Neural progenitor cell (in vitro differentiated cells): ENCODE data around the gene PEAR1. TPM values are rescaled to one million over a fixed set of nuclear protein-coding genes. Genes with fewer than 3 reads are reported as not detected.

ENCODE experiments used
- DNase-seq: peaks from one replicate; pipeline ENCODE4 v3.0.0-alpha.2; 2016; ENCODE audit warnings: low spot score
- H2AFZ ChIP-seq: fragments of 200-600 bp; sonication (generic); replicated peaks from 2 replicates; pipeline ENCODE4 v1.6.1; 2016; ENCODE audit warnings: antibody characterized with exemption
- H3F3A ChIP-seq: fragments of 200-600 bp; sonication (generic); 2 replicates; pipeline ENCODE4 v1.6.1; 2016; ENCODE audit warnings: antibody characterized with exemption, low read depth
- H3K27ac ChIP-seq: fragments of 200-600 bp; sonication (generic); 2 replicates; pipeline ENCODE4 v1.5.1; 2016; ENCODE audit warnings: mild to moderate bottlenecking
- H3K27me3 ChIP-seq: fragments of 200-600 bp; sonication (generic); 2 replicates; pipeline ENCODE4 v1.6.1; 2016; ENCODE audit warnings: mild to moderate bottlenecking, moderate library complexity
- H3K36me3 ChIP-seq: fragments of 200-600 bp; sonication (generic); 2 replicates; pipeline ENCODE4 v1.5.1; 2016
- H3K4me1 ChIP-seq: fragments of 200-600 bp; sonication (generic); 2 replicates; pipeline ENCODE4 v1.6.1; 2016; ENCODE audit warnings: mixed run types
- H3K4me2 ChIP-seq: fragments of 200-600 bp; sonication (generic); 2 replicates; pipeline ENCODE4 v1.6.1; 2016
- H3K4me3 ChIP-seq: fragments of 200-600 bp; sonication (generic); 2 replicates; pipeline ENCODE4 v1.5.1; 2016
- H3K79me2 ChIP-seq: fragments of 200-600 bp; sonication (generic); 2 replicates; pipeline ENCODE4 v1.6.1; 2016; ENCODE audit warnings: low read depth
- H3K9ac ChIP-seq: fragments of 200-600 bp; sonication (generic); 2 replicates; pipeline ENCODE4 v1.6.1; 2016
- H3K9me3 ChIP-seq: fragments of 200-600 bp; sonication (generic); 2 replicates; pipeline ENCODE4 v1.5.1; 2016; ENCODE audit warnings: low read depth
- H4K20me1 ChIP-seq: fragments of 200-600 bp; sonication (generic); 2 replicates; pipeline ENCODE4 v1.6.1; 2016; ENCODE audit warnings: low read depth
- H3K27ac Mint-ChIP-seq: 3 replicates; pipeline ENCODE4 v1.8.0; 2021; ENCODE audit warnings: mixed read lengths
- H3K27me3 Mint-ChIP-seq: 2 replicates; pipeline ENCODE4 v1.8.0; 2022; ENCODE audit warnings: low read depth, mild to moderate bottlenecking, inconsistent platforms, moderate library complexity, mixed read lengths; ENCODE audit not compliant: insufficient read depth
- H3K36me3 Mint-ChIP-seq: 3 replicates; pipeline ENCODE4 v1.8.0; 2021; ENCODE audit warnings: mixed read lengths
- H3K4me1 Mint-ChIP-seq: 3 replicates; pipeline ENCODE4 v1.8.0; 2021; ENCODE audit warnings: mixed read lengths
- H3K4me3 Mint-ChIP-seq: 3 replicates; pipeline ENCODE4 v1.8.0; 2021; ENCODE audit warnings: mild to moderate bottlenecking, moderate library complexity, mixed read lengths
- H3K9me3 Mint-ChIP-seq: 3 replicates; pipeline ENCODE4 v1.8.0; 2020; ENCODE audit warnings: mixed read lengths
- CTCF ChIP-seq: fragments of 200-600 bp; sonication (generic); IDR thresholded peaks from 2 replicates; pipeline ENCODE4 v1.5.1; 2017; ENCODE audit warnings: antibody characterized with exemption, mild to moderate bottlenecking
- EZH2 ChIP-seq: fragments of 200-600 bp; sonication (generic); IDR thresholded peaks from 2 replicates; pipeline ENCODE4 v1.6.1; 2017; ENCODE audit warnings: antibody characterized with exemption, mild to moderate bottlenecking, moderate library complexity
- EZH2phosphoT487 ChIP-seq: fragments of 200-600 bp; sonication (generic); IDR thresholded peaks from 2 replicates; pipeline ENCODE4 v1.6.1; 2017; ENCODE audit warnings: antibody characterized with exemption
- total RNA-seq: library from RNA; depleted of rRNA; stranded (reverse); fragments of >200 nt; gene quantifications from 2 replicates; pipeline ENCODE4 v1.2.3, GENCODE V29; 2015; ENCODE audit warnings: low replicate concordance

Gene PEAR1
- total RNA-seq, 1 donor from 2014 or later, result not detected

GRCh38 chr1:156927215-156928042, 33.9 kb downstream of the PEAR1 start:
- no peak overlapping the region for H3K9ac ChIP-seq
- no peak overlapping the region for H3K27ac ChIP-seq
- TF ChIP-seq EZH2, result peak; percentile 96
- peak; percentile 75 for TF ChIP-seq CTCF
- TF ChIP-seq EZH2phosphoT487, result peak; percentile 91
- Mint-ChIP-seq H3K9me3 (peaks cover 5% of the 10 kb centered on the region), H3K27me3 (peaks cover 73% of the 10 kb centered on the region), H3K27ac (no peak overlapping the region), H3K4me1 (peaks cover 16% of the 10 kb centered on the region), H3K4me3 (peak overlapping the region; percentile 68), H3K36me3 (no peaks in the 10 kb centered on the region)
- H3K79me2 ChIP-seq, result no peaks in the 10 kb centered on the region
- H3F3A ChIP-seq, result no peaks in the 10 kb centered on the region
- H3K9me3 ChIP-seq, result no peaks in the 10 kb centered on the region
- H3K36me3 ChIP-seq, result no peaks in the 10 kb centered on the region
- H3K4me1 ChIP-seq, result peaks cover 13% of the 10 kb centered on the region
- peaks cover 18% of the 10 kb centered on the region for H4K20me1 ChIP-seq
- peak overlapping the region; percentile 88 for H2AFZ ChIP-seq
- peaks cover 96% of the 10 kb centered on the region for H3K27me3 ChIP-seq
- H3K4me3 ChIP-seq, result peak overlapping the region; percentile 51
- DNase-seq, result peak; percentile 94
- H3K4me2 ChIP-seq, result peak overlapping the region; percentile 84

DNA sequence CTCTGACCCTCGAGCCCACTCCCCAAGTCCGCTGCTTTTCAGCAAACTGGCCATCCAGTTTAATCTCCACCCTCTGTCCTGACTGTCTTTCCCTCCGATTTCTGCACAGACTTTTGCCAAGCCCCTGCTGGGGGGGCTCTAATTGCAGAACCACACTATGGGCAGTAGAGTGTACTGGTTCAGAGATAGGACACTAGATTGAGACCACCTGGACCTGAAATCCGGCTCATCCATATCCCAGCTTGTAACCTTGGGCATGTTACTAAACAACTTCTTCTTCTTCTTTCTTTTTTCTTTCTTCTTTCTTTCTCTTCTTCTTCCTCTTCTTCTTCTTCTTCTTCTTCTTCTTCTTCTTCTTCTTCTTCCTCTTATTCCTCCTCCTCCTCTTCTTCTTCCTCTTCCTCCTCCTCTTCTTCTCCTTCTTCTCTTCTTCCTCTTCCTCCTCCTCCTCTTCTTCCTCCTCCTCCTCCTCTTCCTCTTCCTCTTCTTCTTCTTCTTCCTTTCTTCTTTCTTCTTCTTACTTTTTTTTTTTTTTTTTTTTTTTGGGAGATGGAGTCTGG, 34.6 kb downstream of the PEAR1 start:
- Mint-ChIP-seq H3K4me3 (peak overlapping the region; percentile 78), H3K27ac (no peak overlapping the region), H3K4me1 (peaks cover 21% of the 10 kb centered on the region), H3K27me3 (peaks cover 67% of the 10 kb centered on the region), H3K9me3 (peaks cover 5% of the 10 kb centered on the region), H3K36me3 (no peaks in the 10 kb centered on the region)
- H3K27ac ChIP-seq, result no peak overlapping the region
- H3K4me2 ChIP-seq, result peak overlapping the region; percentile 84
- H3K27me3 ChIP-seq, result peaks cover 89% of the 10 kb centered on the region
- no peak overlapping the region for H2AFZ ChIP-seq
- no peak overlapping the region for H3K9ac ChIP-seq
- DNase-seq, result no peak
- no peaks in the 10 kb centered on the region for H3K79me2 ChIP-seq
- H3K9me3 ChIP-seq, result no peaks in the 10 kb centered on the region
- H3K36me3 ChIP-seq, result no peaks in the 10 kb centered on the region
- TF ChIP-seq CTCF, result no peak
- TF ChIP-seq EZH2phosphoT487, result no peak
- TF ChIP-seq EZH2, result no peak
- peaks cover 18% of the 10 kb centered on the region for H3K4me1 ChIP-seq
- H4K20me1 ChIP-seq, result peaks cover 21% of the 10 kb centered on the region
- H3F3A ChIP-seq, result no peaks in the 10 kb centered on the region
- H3K4me3 ChIP-seq, result peak overlapping the region; percentile 51

- Histone ChIP-seq H3K27me3 (peaks cover 73% of the 10 kb centered on the region), H3K4me1 (peaks cover 15% of the 10 kb centered on the region)
These were observed 36.2 kb downstream of the PEAR1 start for GRCh38 chr1:156929596-156930238.

More at GRCh38 chr1:156929596-156930238, 36.2 kb downstream of the PEAR1 start:
- Histone ChIP-seq H3K9ac (no peak overlapping the region), H3K36me3 (no peaks in the 10 kb centered on the region), H2AFZ (no peak overlapping the region), H3K9me3 (no peaks in the 10 kb centered on the region), H4K20me1 (peaks cover 22% of the 10 kb centered on the region), H3K4me3 (no peak overlapping the region), H3K27ac (no peak overlapping the region), H3K4me2 (no peak overlapping the region), H3F3A (no peaks in the 10 kb centered on the region), H3K79me2 (no peaks in the 10 kb centered on the region)
- Mint-ChIP-seq H3K4me1 (peaks cover 19% of the 10 kb centered on the region), H3K27me3 (peaks cover 56% of the 10 kb centered on the region), H3K36me3 (peaks cover 3% of the 10 kb centered on the region), H3K27ac (no peak overlapping the region), H3K4me3 (no peak overlapping the region), H3K9me3 (peaks cover 5% of the 10 kb centered on the region)
- TF ChIP-seq CTCF (no peak), EZH2 (no peak), EZH2phosphoT487 (no peak)
- DNase-seq, result no peak
